ENCODE results near the gene EFCAB5.
"Not testable (repeated sequence)": the region's sequence is repeated elsewhere in the genome, so short reads cannot be mapped to it uniquely, and the experiment has no call there.

EFCAB5 gene

GRCh38 chr17:30117675-30118081, 176.2 kb downstream of the EFCAB5 start:
- Histone ChIP-seq H3K79me2 (peaks cover 24% of the 10 kb centered on the region), H3K9me3 (ENCODE audit: control insufficient read depth, low read length) (no peaks in the 10 kb centered on the region), H3K27ac (peak overlapping the region; percentile 99), H3K9ac (no peak overlapping the region), H2AFZ (no peak overlapping the region), H3K36me3 (ENCODE audit: control insufficient read depth, insufficient read depth, low read length) (no peaks in the 10 kb centered on the region), H3K27me3 (ENCODE audit: control insufficient read depth, insufficient read depth, low read length) (no peaks in the 10 kb centered on the region), H3K4me3 (ENCODE audit: low read depth, low read length) (peak overlapping the region; percentile 96), H3K4me1 (peaks cover 2% of the 10 kb centered on the region), H3K4me2 (ENCODE audit: low read length) (peak overlapping the region; percentile 96)
- TF ChIP-seq CTCF (IDR thresholded peaks at IDR 0.05) = no peak

DNA sequence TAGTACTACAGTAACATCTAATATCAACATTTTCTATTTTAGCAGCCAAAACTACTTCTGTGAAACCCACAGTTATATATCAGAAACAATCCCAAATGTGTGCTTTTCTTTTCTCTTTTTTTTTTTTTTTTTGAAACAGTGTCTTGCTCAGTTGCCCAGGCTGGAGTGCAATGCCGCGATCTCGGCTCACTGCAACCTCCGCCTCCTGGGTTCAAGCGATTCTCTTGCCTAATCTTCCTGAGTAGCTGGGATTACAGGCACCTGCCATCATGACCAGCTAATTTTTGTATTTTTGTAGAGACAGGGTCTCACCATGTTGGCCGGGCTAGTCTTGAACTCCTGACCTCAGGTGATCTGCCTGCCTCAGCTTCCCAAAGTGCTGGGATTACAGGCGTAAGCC, 177.2 kb downstream of the EFCAB5 start:
- not testable (repeated sequence) for H3K4me3 ChIP-seq (ENCODE audit: low read depth, low read length); H3K9ac ChIP-seq; H3K36me3 ChIP-seq (ENCODE audit: control insufficient read depth, insufficient read depth, low read length); H3K9me3 ChIP-seq (ENCODE audit: control insufficient read depth, low read length); H3K27ac ChIP-seq; H3K4me1 ChIP-seq; H3K4me2 ChIP-seq (ENCODE audit: low read length); H2AFZ ChIP-seq; H3K27me3 ChIP-seq (ENCODE audit: control insufficient read depth, insufficient read depth, low read length)
- peaks cover 24% of the 10 kb centered on the region for H3K79me2 ChIP-seq

- H3K9me3 ChIP-seq (ENCODE audit: control insufficient read depth, low read length) = no peaks in the 10 kb centered on the region
These were observed 182.9 kb downstream of the EFCAB5 start for GRCh38 chr17:30124273-30124796.

DNA sequence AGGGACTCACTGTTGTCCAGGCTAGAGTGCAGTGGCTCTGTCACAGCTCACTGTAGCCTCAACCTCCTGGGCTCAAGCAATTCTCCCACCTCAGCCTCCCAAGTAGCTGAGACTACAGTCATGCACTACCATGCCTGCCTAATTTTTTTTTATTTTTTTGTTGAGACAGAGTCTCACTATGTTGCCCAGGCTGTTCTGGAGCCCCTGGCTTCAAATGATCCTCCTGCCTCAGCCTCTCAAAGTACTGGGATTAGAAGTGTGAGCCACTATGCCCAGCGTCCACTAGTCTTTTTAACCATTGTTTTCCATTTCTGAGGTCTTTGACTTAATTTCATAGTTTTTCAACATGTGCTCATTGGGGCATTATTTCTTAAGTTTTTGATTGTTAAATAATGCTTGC, 188.7 kb downstream of the EFCAB5 start:
- no peak overlapping the region for H3K4me3 ChIP-seq (ENCODE audit: low read depth, low read length)
- no peaks in the 10 kb centered on the region for H3K36me3 ChIP-seq (ENCODE audit: control insufficient read depth, insufficient read depth, low read length)
- no peaks in the 10 kb centered on the region for H3K27me3 ChIP-seq (ENCODE audit: control insufficient read depth, insufficient read depth, low read length)
- H3K4me1 ChIP-seq = peaks cover 6% of the 10 kb centered on the region
- no peak overlapping the region for H3K27ac ChIP-seq
- no peak overlapping the region for H3K4me2 ChIP-seq (ENCODE audit: low read length)
- peaks cover 38% of the 10 kb centered on the region for H3K79me2 ChIP-seq
- TF ChIP-seq CTCF (IDR thresholded peaks at IDR 0.05) = no peak
- H2AFZ ChIP-seq = no peak overlapping the region
- no peaks in the 10 kb centered on the region for H3K9me3 ChIP-seq (ENCODE audit: control insufficient read depth, low read length)
- no peak overlapping the region for H3K9ac ChIP-seq

More at GRCh38 chr17:30124273-30124796, 182.9 kb downstream of the EFCAB5 start:
- TF ChIP-seq CTCF (IDR thresholded peaks at IDR 0.05) = no peak
- no peak overlapping the region for H3K4me3 ChIP-seq (ENCODE audit: low read depth, low read length)
- H3K36me3 ChIP-seq (ENCODE audit: control insufficient read depth, insufficient read depth, low read length) = no peaks in the 10 kb centered on the region
- no peak overlapping the region for H3K27ac ChIP-seq
- peaks cover 21% of the 10 kb centered on the region for H3K79me2 ChIP-seq
- no peaks in the 10 kb centered on the region for H3K27me3 ChIP-seq (ENCODE audit: control insufficient read depth, insufficient read depth, low read length)
- H3K4me2 ChIP-seq (ENCODE audit: low read length) = no peak overlapping the region
- no peaks in the 10 kb centered on the region for H3K4me1 ChIP-seq
- no peak overlapping the region for H3K9ac ChIP-seq
- no peak overlapping the region for H2AFZ ChIP-seq

DNA sequence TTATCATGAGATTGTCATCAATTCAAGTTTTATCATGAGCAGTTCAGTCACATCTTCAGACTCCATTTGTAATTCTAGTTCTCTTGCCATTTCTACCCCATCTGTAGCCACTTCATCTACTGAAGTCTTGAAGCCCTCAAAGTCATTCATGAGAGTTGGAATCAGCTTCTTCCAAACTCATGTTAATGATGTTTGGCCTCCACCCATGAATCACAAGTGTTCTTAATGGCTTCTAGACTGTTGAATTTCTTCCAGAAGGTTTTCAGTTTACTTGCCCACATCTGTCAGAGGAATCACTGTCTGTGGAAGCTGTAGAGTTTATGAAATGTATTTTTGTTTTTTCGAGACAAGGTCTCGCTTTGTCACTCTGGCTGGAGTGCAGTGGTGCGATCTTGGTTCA, 191.2 kb downstream of the EFCAB5 start:
- peaks cover 6% of the 10 kb centered on the region for H3K4me1 ChIP-seq
- no peaks in the 10 kb centered on the region for H3K9me3 ChIP-seq (ENCODE audit: control insufficient read depth, low read length)
- H3K27me3 ChIP-seq (ENCODE audit: control insufficient read depth, insufficient read depth, low read length) = no peaks in the 10 kb centered on the region
- no peak overlapping the region for H3K4me2 ChIP-seq (ENCODE audit: low read length)
- no peak overlapping the region for H3K9ac ChIP-seq
- no peak overlapping the region for H2AFZ ChIP-seq
- H3K36me3 ChIP-seq (ENCODE audit: control insufficient read depth, insufficient read depth, low read length) = no peaks in the 10 kb centered on the region
- no peak for TF ChIP-seq CTCF (IDR thresholded peaks at IDR 0.05)
- no peak overlapping the region for H3K4me3 ChIP-seq (ENCODE audit: low read depth, low read length)
- H3K27ac ChIP-seq = no peak overlapping the region
- peaks cover 36% of the 10 kb centered on the region for H3K79me2 ChIP-seq
